Breast epithelium (tissue), 3 donors: ENCODE data around the gene METTL24.

Experiments
- CTCF ChIP-seq, 3 donors: fragments of 450-650 bp; IDR thresholded peaks; one replicate each; pipeline ENCODE4 v1.5.1; 2016 to 2017; ENCODE audit warnings: antibody characterized with exemption in 3 of 3, mild to moderate bottlenecking in 3 of 3, moderate library complexity in 3 of 3
- POLR2A ChIP-seq: fragments of 450-650 bp; IDR thresholded peaks from one replicate; pipeline ENCODE4 v1.6.1; 2016; ENCODE audit warnings: antibody characterized with exemption, mild to moderate bottlenecking, moderate library complexity
- POLR2AphosphoS5 ChIP-seq, 3 donors: sonication (generic); formaldehyde crosslinking; IDR thresholded peaks; one replicate each; pipeline ENCODE4 v1.6.1; 2017; ENCODE audit warnings: antibody characterized with exemption in 3 of 3

DNA sequence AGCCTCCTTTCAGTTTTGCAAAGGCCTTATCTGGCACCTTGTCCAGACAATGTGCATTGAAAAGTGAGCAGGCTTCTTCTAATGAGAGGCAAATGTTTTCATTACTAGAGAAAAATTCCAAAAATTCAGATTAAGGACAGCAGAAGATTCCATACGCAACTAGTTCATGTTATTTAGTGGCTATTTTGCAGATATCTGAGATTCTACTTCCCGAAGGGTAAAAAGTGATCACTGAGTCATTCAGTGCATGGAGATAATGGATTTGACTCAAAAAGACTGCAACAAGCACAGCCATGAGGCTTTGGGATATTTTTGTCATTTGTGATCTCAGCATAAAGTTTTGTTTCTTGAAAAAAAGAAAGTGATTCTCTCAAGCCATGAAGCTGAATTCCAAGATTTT, 29.9 kb downstream of the METTL24 start:
- no peak for TF ChIP-seq CTCF (IDR thresholded peaks at IDR 0.05)
- no peak for TF ChIP-seq POLR2AphosphoS5 (IDR thresholded peaks at IDR 0.05)
- TF ChIP-seq POLR2A, result no peak
